Spleen (tissue), 7 donors: Measurements from ENCODE around the gene BCAS4.

ENCODE experiments used
- CTCF ChIP-seq, 11 experiments: fragments of 200-600 bp in 7 of 11; fragments of 450-650 bp in 4 of 11; sonication (generic) in 4 of 11; IDR thresholded peaks in 8 of 11; conservative IDR thresholded peaks in 3 of 11; 1 replicate in 7 of 11; 2 replicates in 4 of 11; pipeline versions ENCODE4 v1.4.0 to v1.8.0; 2016 to 2021; ENCODE audit warnings: antibody characterized with exemption in 11 of 11, inconsistent platforms in 4 of 11, mild to moderate bottlenecking in 1 of 11
- POLR2A ChIP-seq, 3 donors: fragments of 450-650 bp; IDR thresholded peaks; one replicate each; pipeline ENCODE4 v1.5.1; 2017; ENCODE audit warnings: antibody characterized with exemption in 3 of 3, mild to moderate bottlenecking in 1 of 3
- POLR2AphosphoS5 ChIP-seq, 3 donors: sonication (generic); formaldehyde crosslinking; IDR thresholded peaks; one replicate each; pipeline ENCODE4 v1.5.1; 2017; ENCODE audit warnings: antibody characterized with exemption in 3 of 3
- donor health status: DM: no; HTN: no; CAD: no; lungs with moderate emphysema.
- donor health status: DM: no; HTN: no; CAD: no.
- donor health status: DM: no; HTN: no; CAD: no.

GRCh38 chr20:50898475-50898874 lies 103.6 kb downstream of the BCAS4 start:
- TF ChIP-seq POLR2AphosphoS5 (IDR thresholded peaks at IDR 0.05) (no peak), POLR2A (IDR thresholded peaks at IDR 0.05) (no peak), CTCF (IDR thresholded peaks at IDR 0.05 in 8 of 11, conservative IDR thresholded peaks at IDR 0.05 in 3 of 11) (no peak)
